Endometrium (tissue), 2 donors: ENCODE measurements around the gene PLK4.
"Not testable (repeated sequence)": the region's sequence is repeated elsewhere in the genome, so short reads cannot be mapped to it uniquely, and the experiment has no call there.

Experiments
- FAIRE-seq: peaks from 2 replicates; lab custom pipeline; 2012; peaks lifted over from hg19 to GRCh38; lab: Jason Lieb, UNC
- donor health status: control.
- donor health status: control.

Gene PLK4

DNA sequence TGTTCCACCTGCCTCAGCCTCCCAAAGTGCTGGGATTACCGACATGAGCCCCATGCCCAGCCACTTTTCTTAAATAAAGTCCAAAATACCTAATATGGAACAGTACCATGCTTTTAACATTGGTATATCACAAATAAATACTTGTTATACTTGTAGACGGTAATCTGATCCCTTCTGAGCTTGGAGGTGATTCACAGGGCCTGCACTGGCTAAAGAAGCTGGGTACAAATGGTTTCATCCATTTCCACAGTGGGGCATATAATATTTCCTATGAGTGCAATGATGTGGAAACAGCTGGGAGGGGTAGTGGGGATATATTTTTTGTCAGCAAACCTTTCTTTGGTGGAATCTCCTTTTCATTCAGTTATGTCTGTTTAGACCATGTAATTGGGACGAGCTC, 35.8 kb downstream of the PLK4 start:
- no peak for FAIRE-seq

GRCh38 chr4:127917151-127917550, 36.5 kb downstream of the PLK4 start:
- no peak for FAIRE-seq

DNA sequence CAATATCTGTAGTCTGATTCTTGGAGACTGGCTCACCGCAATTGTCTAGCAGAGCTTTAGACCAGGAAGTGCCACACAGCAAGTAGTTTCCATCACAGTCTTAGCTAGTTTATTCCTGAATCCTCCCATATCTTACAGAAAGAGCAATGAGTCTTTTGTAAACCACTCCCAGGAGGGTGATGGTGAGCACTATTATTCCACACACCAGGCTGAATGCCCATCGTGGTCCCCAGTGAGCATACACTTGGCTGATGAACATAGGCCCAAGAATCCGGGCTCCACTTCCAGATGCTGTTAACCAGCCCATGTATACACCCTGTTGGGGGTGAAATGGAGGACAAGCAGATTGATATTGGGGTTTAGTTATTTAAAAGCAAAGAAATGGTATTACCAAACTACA, 39.8 kb downstream of the PLK4 start:
- FAIRE-seq, result no peak

DNA sequence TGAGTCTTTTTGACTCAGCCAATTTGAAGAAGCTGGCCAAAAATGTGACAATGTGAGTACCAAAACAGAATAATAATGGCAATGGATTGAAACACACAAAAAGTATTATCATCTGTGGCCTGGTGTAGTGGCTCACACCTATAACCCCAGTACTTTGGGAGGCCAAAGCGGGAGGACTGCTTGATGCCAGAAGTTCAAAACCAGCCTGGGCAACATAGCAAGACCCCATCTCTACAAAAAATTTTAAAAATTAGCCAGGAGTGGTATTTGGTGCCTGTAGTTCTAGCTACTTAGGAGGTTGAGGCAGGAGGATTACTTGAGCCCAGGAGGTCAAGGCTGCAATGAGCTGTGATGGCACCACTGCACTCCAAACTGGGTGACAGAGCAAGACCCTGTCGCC, 41.5 kb downstream of the PLK4 start:
- no peak for FAIRE-seq

GRCh38 chr4:127925720-127926119, 45.0 kb downstream of the PLK4 start:
- not testable (repeated sequence) for FAIRE-seq

DNA sequence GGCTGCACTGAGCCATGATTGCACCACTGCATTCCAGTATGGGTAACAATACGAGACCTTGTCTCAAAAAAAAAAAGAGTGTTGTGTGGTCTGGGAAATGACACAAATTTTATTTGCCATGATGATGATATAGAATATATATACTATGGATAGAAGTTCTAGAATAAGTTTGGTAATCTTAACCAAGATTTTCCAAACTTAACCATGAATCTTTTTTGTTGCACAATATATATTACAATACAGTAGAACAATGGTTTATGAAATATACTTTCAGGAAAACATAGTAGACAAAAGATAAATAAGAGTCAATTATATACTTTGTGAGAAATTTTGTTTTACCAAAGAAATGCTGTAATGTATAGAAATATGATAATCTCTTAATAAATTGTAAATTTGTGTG, 49.5 kb downstream of the PLK4 start:
- no peak for FAIRE-seq

DNA sequence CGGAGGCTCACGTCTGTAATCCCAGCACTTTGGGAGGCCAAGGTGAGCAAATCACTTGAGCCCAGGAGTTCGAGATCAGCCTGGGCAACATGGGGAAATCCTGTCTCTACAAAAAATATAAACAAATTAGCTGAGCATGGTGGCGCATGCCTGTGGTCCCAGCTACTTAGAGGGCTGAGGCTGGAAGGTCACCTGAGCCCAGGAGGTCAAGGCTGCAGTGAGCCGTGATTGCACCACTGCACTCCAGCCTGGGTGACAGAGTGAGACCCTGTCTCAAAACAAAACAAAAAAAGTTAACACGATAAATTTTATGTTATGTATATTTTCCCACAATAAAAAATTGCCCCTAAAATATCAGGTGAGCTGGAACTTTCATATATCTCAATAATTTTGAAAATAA, 51.1 kb downstream of the PLK4 start:
- not testable (repeated sequence) for FAIRE-seq

- no peak for FAIRE-seq
Measured at GRCh38 chr4:127936974-127937373, 56.3 kb downstream of the PLK4 start.
